Measurements from ENCODE around the gene NDUFV3.

DNA sequence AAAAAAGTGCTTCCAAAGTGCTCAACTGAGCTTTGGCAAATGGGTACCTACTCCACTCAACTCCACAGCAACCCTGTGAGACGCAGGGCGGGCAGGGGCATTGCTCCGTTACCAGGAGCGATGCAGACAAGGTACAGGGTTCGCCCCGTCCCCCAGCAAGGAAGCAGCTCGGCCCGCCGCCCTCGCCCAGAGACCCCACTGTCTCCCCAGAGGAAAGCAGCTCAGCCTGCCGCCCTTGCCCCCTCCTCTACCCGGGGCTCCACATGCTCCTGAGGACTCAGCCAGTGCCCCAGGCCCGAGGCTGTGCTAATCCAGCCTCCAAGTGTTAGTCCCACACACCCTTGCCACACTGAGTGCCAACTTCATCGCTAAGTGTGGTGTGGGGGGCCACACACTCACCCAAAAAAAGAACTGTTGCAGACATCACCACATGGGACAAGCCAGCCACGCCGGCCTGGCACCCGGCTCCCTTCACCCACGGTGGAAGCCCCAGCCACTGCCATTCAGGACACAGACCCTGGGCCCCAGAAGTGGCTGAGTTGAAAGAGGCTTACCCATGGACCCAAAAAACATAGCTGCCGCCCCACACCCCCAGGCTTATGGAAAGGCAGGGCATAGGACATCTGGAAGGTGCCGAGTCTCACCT lies 40.1 kb upstream of the NDUFV3 start:
- TF ChIP-seq, protein P1, sequence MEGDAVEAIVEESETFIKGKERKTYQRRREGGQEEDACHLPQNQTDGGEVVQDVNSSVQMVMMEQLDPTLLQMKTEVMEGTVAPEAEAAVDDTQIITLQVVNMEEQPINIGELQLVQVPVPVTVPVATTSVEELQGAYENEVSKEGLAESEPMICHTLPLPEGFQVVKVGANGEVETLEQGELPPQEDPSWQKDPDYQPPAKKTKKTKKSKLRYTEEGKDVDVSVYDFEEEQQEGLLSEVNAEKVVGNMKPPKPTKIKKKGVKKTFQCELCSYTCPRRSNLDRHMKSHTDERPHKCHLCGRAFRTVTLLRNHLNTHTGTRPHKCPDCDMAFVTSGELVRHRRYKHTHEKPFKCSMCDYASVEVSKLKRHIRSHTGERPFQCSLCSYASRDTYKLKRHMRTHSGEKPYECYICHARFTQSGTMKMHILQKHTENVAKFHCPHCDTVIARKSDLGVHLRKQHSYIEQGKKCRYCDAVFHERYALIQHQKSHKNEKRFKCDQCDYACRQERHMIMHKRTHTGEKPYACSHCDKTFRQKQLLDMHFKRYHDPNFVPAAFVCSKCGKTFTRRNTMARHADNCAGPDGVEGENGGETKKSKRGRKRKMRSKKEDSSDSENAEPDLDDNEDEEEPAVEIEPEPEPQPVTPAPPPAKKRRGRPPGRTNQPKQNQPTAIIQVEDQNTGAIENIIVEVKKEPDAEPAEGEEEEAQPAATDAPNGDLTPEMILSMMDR (IDR thresholded peaks at IDR 0.05; ENCODE audit: poor library complexity, severe bottlenecking) = no peak
- TF ChIP-seq EZH2 (IDR thresholded peaks at IDR 0.05; ENCODE audit: borderline replicate concordance, insufficient read depth, low read length, poor library complexity, severe bottlenecking) (no peak), RAD21 (conservative IDR thresholded peaks at IDR 0.05) (no peak), POLR2AphosphoS5 (IDR thresholded peaks at IDR 0.05) (no peak), EP300 (conservative IDR thresholded peaks at IDR 0.05; ENCODE audit: poor library complexity, severe bottlenecking) (no peak), MXI1 (conservative IDR thresholded peaks at IDR 0.05; ENCODE audit: poor library complexity, severe bottlenecking) (no peak), SMC3 (conservative IDR thresholded peaks at IDR 0.05; ENCODE audit: poor library complexity) (no peak)
- TF ChIP-seq, protein P2, sequence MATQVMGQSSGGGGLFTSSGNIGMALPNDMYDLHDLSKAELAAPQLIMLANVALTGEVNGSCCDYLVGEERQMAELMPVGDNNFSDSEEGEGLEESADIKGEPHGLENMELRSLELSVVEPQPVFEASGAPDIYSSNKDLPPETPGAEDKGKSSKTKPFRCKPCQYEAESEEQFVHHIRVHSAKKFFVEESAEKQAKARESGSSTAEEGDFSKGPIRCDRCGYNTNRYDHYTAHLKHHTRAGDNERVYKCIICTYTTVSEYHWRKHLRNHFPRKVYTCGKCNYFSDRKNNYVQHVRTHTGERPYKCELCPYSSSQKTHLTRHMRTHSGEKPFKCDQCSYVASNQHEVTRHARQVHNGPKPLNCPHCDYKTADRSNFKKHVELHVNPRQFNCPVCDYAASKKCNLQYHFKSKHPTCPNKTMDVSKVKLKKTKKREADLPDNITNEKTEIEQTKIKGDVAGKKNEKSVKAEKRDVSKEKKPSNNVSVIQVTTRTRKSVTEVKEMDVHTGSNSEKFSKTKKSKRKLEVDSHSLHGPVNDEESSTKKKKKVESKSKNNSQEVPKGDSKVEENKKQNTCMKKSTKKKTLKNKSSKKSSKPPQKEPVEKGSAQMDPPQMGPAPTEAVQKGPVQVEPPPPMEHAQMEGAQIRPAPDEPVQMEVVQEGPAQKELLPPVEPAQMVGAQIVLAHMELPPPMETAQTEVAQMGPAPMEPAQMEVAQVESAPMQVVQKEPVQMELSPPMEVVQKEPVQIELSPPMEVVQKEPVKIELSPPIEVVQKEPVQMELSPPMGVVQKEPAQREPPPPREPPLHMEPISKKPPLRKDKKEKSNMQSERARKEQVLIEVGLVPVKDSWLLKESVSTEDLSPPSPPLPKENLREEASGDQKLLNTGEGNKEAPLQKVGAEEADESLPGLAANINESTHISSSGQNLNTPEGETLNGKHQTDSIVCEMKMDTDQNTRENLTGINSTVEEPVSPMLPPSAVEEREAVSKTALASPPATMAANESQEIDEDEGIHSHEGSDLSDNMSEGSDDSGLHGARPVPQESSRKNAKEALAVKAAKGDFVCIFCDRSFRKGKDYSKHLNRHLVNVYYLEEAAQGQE (IDR thresholded peaks at IDR 0.05; ENCODE audit: borderline replicate concordance) = no peak

Measured in neural cell (in vitro differentiated cells).